GM12878 (cell line): ENCODE measurements around the gene KCTD6. TPM values are rescaled to one million over a fixed set of nuclear protein-coding genes. Genes with fewer than 3 reads are reported as not detected.

Source experiments
- ATAC-seq: fragments of 200-7000 bp; cut with Tn5 transposase; 3 replicates; pipeline ENCODE4 v1.9.1; 2020; ENCODE audit warnings: mild to moderate bottlenecking, moderate library complexity
- BruUV-seq: library from RNA; stranded (reverse); fragments of 400-500 nt; replicated peaks from 2 replicates; lab custom pipeline; 2021; lab: Mats Ljungman, UMichigan
- CTCF ChIA-PET: fragments of 300-600 bp; sonication (Branson Sonifier 250); formaldehyde crosslinking; extraction: SDS; loops from one replicate; lab custom pipeline; 2021; ENCODE audit warnings: inconsistent platforms; lab: Yijun Ruan, JAX
- POLR2A ChIA-PET: fragments of 350-600 bp; formaldehyde crosslinking; extraction: SDS; loops from one replicate; lab custom pipeline; 2021; ENCODE audit warnings: inconsistent platforms; lab: Charles Lee
- RAD21 ChIA-PET: fragments of 300-600 bp; sonication (Branson Sonifier 250); formaldehyde crosslinking; loops from one replicate; lab custom pipeline; 2023; ENCODE audit warnings: antibody characterized with exemption; ENCODE audit not compliant: unreplicated experiment; lab: Charles Lee
- SMC1A ChIA-PET: fragments of 300-600 bp; sonication (Branson Sonifier 250); formaldehyde crosslinking; loops from one replicate; lab custom pipeline; 2023; ENCODE audit not compliant: unreplicated experiment, uncharacterized antibody; lab: Charles Lee
- DNase-seq: peaks from one replicate; pipeline ENCODE4 v3.0.0-alpha.2; 2011; ENCODE audit warnings: low read depth, low spot score
- FAIRE-seq: peaks from 3 replicates; lab custom pipeline; 2011; peaks lifted over from hg19 to GRCh38; lab: Jason Lieb, UNC
- H2AFZ ChIP-seq: 2 replicates; pipeline ENCODE4 v1.6.0; 2011; ENCODE audit warnings: low read depth, low read length, control low read depth; ENCODE audit not compliant: control insufficient read depth
- H3K27ac ChIP-seq: 2 replicates; pipeline ENCODE4 v1.5.1; 2011; ENCODE audit warnings: control low read depth; ENCODE audit not compliant: control insufficient read depth, insufficient read depth
- H3K27me3 ChIP-seq, 2 experiments: replicated peaks in 1 of 2; 2 replicates each; pipeline versions ENCODE4 v1.6.0 to v1.6.1; 2011; ENCODE audit warnings: low read length in 1 of 2; ENCODE audit not compliant: control insufficient read depth in 2 of 2, insufficient read depth in 2 of 2
- H3K36me3 ChIP-seq, 2 experiments: 2 replicates each; pipeline ENCODE4 v1.5.1; 2011; ENCODE audit warnings: low read length in 1 of 2; ENCODE audit not compliant: control insufficient read depth in 2 of 2, insufficient read depth in 2 of 2
- H3K4me1 ChIP-seq: 2 replicates; pipeline ENCODE4 v1.6.1; 2011; ENCODE audit warnings: mild to moderate bottlenecking, low read length, moderate library complexity, mixed read lengths; ENCODE audit not compliant: control insufficient read depth, insufficient read depth
- H3K4me2 ChIP-seq: 2 replicates; pipeline ENCODE4 v1.6.0; 2011; ENCODE audit warnings: control low read depth; ENCODE audit not compliant: control insufficient read depth, insufficient read depth
- H3K4me3 ChIP-seq: fragments of 200-600 bp; sonication (generic); 2 replicates; pipeline ENCODE4 v1.5.1; 2016
- H3K79me2 ChIP-seq: 2 replicates; pipeline ENCODE4 v1.6.0; 2011; ENCODE audit warnings: low read length; ENCODE audit not compliant: control insufficient read depth, insufficient read depth
- H3K9ac ChIP-seq: 2 replicates; pipeline ENCODE4 v1.8.0; 2011; ENCODE audit warnings: low read length, control low read depth, mixed read lengths; ENCODE audit not compliant: control insufficient read depth, insufficient read depth
- H3K9me3 ChIP-seq: replicated peaks from 3 replicates; pipeline ENCODE4 v1.5.1; 2011; ENCODE audit warnings: mild to moderate bottlenecking, low read length; ENCODE audit not compliant: control insufficient read depth, insufficient read depth
- H4K20me1 ChIP-seq: 2 replicates; pipeline ENCODE4 v1.6.0; 2011; ENCODE audit not compliant: control insufficient read depth, insufficient read depth
- BHLHE40 ChIP-seq, 2 experiments: fragments of 450-650 bp in 1 of 2; IDR thresholded peaks; 2 replicates each; pipeline ENCODE4 v1.6.1; 2011 to 2017; ENCODE audit warnings: low read depth in 2 of 2, borderline replicate concordance in 1 of 2, improper control_type of control experiment in 1 of 2, low read length in 1 of 2, mild to moderate bottlenecking in 1 of 2
- CTCF ChIP-seq, 3 experiments: IDR thresholded peaks in 2 of 3; conservative IDR thresholded peaks in 1 of 3; 2 replicates each; pipeline ENCODE4 v1.5.1; 2011; ENCODE audit warnings: low read depth in 3 of 3, low read length in 3 of 3, mild to moderate bottlenecking in 3 of 3, control low read depth in 2 of 3, moderate library complexity in 2 of 3, inconsistent platforms in 1 of 3, mixed read lengths in 1 of 3; ENCODE audit not compliant: control insufficient read depth in 2 of 3, insufficient read depth in 1 of 3; ENCODE audit errors: extremely low read depth in 1 of 3
- EED ChIP-seq: sonication (generic); IDR thresholded peaks from 2 replicates; pipeline ENCODE4 v1.6.1; 2016; ENCODE audit warnings: antibody characterized with exemption, low read depth
- EP300 ChIP-seq, 2 experiments: fragments of 150-350 bp in 1 of 2; IDR thresholded peaks; 2 replicates each; pipeline ENCODE4 v1.6.1; 2011 to 2012; ENCODE audit warnings: low read depth in 2 of 2, low read length in 2 of 2, borderline replicate concordance in 1 of 2, improper control_type of control experiment in 1 of 2, inconsistent platforms in 1 of 2; ENCODE audit not compliant: control insufficient read depth in 1 of 2
- ETV6 ChIP-seq, 2 experiments: fragments of 450-650 bp in 1 of 2; IDR thresholded peaks in 1 of 2; conservative IDR thresholded peaks in 1 of 2; 2 replicates each; pipeline ENCODE4 v1.6.1; 2014; ENCODE audit warnings: antibody characterized with exemption in 1 of 2, borderline replicate concordance in 1 of 2, low read depth in 1 of 2, mild to moderate bottlenecking in 1 of 2, moderate library complexity in 1 of 2
- MYB ChIP-seq: fragments of 150-350 bp; IDR thresholded peaks from 2 replicates; pipeline ENCODE4 v1.6.1; 2014; ENCODE audit warnings: mild to moderate bottlenecking, low read depth, low read length, borderline replicate concordance
- PAX5 ChIP-seq: IDR thresholded peaks from 2 replicates; pipeline ENCODE4 v1.6.1; 2011; ENCODE audit warnings: low read depth, low read length, borderline replicate concordance
- SP1 ChIP-seq: IDR thresholded peaks from one replicate; pipeline ENCODE4 v1.6.1; 2011; ENCODE audit warnings: low read depth, low read length
- WGBS: methylation state at CpG from one replicate; pipeline ENCODE4 v1.1.6; 2016; ENCODE audit warnings: low lambda C conversion rate; ENCODE audit not compliant: insufficient replicate concordance, insufficient coverage; ENCODE audit errors: missing lambda C conversion rate; 5-methylcytosine and 5-hydroxymethylcytosine counted together
- in situ Hi-C: fragments of 300-500 bp; cut with MboI; formaldehyde crosslinking; loops from 9 replicates; pipeline ENCODE4 v1.14.3; 2018; ENCODE audit warnings: mixed read lengths
- intact Hi-C: fragments of 100-400 bp; cut with micrococcal nuclease; formaldehyde crosslinking; loops from one replicate; pipeline ENCODE4 v1.14.2; 2022; ENCODE audit not compliant: unreplicated experiment
- polyA plus RNA-seq, 11 experiments: library from polyadenylated mRNA; depleted of rRNA in 4 of 11; unstranded in 6 of 11; stranded (reverse) in 5 of 11; fragments of >200 nt; fragmentation: Nextera tagmentation in 4 of 11; fragmentation: Illumina TruSeq in 1 of 11; extraction: Ambion mirVana in 4 of 11; extraction: Trizol in 1 of 11; gene quantifications; 1 replicate in 1 of 11; 2 replicates in 10 of 11; pipeline versions ENCODE4 v1.2.1 to v1.2.3, GENCODE V29; 2011 to 2016; ENCODE audit warnings: inconsistent platforms in 2 of 11, missing spikeins in 2 of 11, low read depth in 1 of 11
- total RNA-seq, 4 experiments: library from RNA; depleted of rRNA in 3 of 4; stranded (reverse); fragments of >200 nt in 3 of 4; fragmentation: Illumina TruSeq in 1 of 4; extraction: Trizol in 1 of 4; gene quantifications; 2 replicates each; pipeline versions ENCODE4 v1.2.1 to v1.2.3, GENCODE V29; 2013 to 2021

The KCTD6 gene
- total and polyA plus RNA-seq, 10 of the 15 experiments (the other 5 are each of a cell fraction or from before 2014, with no cell fraction given), result 5.2 to 10.7 (median 8.7) TPM

GRCh38 chr3:58531956-58532355 lies 40.1 kb downstream of the KCTD6 start:
- intact Hi-C loops, result loop anchor here (1.0 to 5.0 kb wide), 6 partner anchors 40 to 345 kb away; partner anchors contain the start of genes KCTD6 and PDHB
- no peaks in the 10 kb centered on the region for H4K20me1 ChIP-seq
- in situ Hi-C loops, result loop anchor here (5.0 to 10.0 kb wide), 2 partner anchors 207 to 350 kb away; no protein-coding TSS in a partner anchor
- TF ChIP-seq CTCF (IDR thresholded peaks at IDR 0.05 in 2 of 3, conservative IDR thresholded peaks at IDR 0.05 in 1 of 3; ENCODE audit: control insufficient read depth in 2 of 3, extremely low read depth in 1 of 3, insufficient read depth in 1 of 3, low read depth in 3 of 3, low read length in 3 of 3) (peak in 1 of 3 experiments; percentile 27; a peak in 2 of 6 replicates), SP1 (no peak), MYB (no peak), ETV6 (conservative IDR thresholded peaks at IDR 0.05 in 1 of 2, IDR thresholded peaks at IDR 0.05 in 1 of 2; ENCODE audit: borderline replicate concordance in 1 of 2, low read depth in 1 of 2) (no peak), PAX5 (no peak), EED (no peak), BHLHE40 (IDR thresholded peaks at IDR 0.05; ENCODE audit: borderline replicate concordance in 1 of 2, low read depth in 2 of 2, low read length in 1 of 2) (no peak), EP300 (IDR thresholded peaks at IDR 0.05; ENCODE audit: borderline replicate concordance in 1 of 2, control insufficient read depth in 1 of 2, low read depth in 2 of 2, low read length in 2 of 2) (no peak)
- H3K9me3 ChIP-seq, result no peaks in the 10 kb centered on the region
- no peak overlapping the region for H2AFZ ChIP-seq
- no peaks in the 10 kb centered on the region for H3K36me3 ChIP-seq
- POLR2A ChIA-PET, result no interaction called here
- no peaks in the 10 kb centered on the region for H3K4me1 ChIP-seq
- BruUV-seq, result no TSS peak
- H3K27me3 ChIP-seq, result no peaks in the 10 kb centered on the region; a peak in 1 of 4 replicates
- no peak overlapping the region for H3K27ac ChIP-seq
- no peak overlapping the region for H3K4me3 ChIP-seq
- no peak for ATAC-seq
- no peaks in the 10 kb centered on the region for H3K79me2 ChIP-seq
- SMC1A ChIA-PET, result interaction anchor here (1.1 to 4.0 kb wide), 4 partner anchors 10 to 225 kb away, joined by 3 to 20 read pairs (median 6); partner anchors contain the start of genes HTD2, KCTD6 and RPP14
- H3K9ac ChIP-seq, result no peak overlapping the region
- no peak overlapping the region for H3K4me2 ChIP-seq
- WGBS, result 3% methylated on average over 2 of the region's 2 CpGs
- CTCF ChIA-PET, result interaction anchor here (0.6 to 4.5 kb wide), 17 partner anchors 9 to 1130 kb away, joined by 3 to 34 read pairs (median 4); partner anchors contain the start of genes HTD2, KCTD6 and RPP14
- no peak for FAIRE-seq
- DNase-seq, result no peak
- RAD21 ChIA-PET, result interaction anchor here (0.9 to 1.3 kb wide), 5 partner anchors 39 to 344 kb away, joined by 3 to 4 read pairs (median 3); no protein-coding TSS in a partner anchor
